Rectal smooth muscle tissue (tissue), 1 donor: ENCODE data around the gene MSLN.

ENCODE experiments used
- H3K27ac ChIP-seq: one replicate; pipeline ENCODE4 v1.7.0; 2013; ENCODE audit warnings: low read depth, low read length, inconsistent platforms
- H3K27me3 ChIP-seq: one replicate; pipeline ENCODE4 v1.7.0; 2013; ENCODE audit warnings: low read length; ENCODE audit not compliant: control insufficient read depth, insufficient read depth
- H3K36me3 ChIP-seq: one replicate; pipeline ENCODE4 v1.7.0; 2013; ENCODE audit warnings: low read length; ENCODE audit not compliant: control insufficient read depth, insufficient read depth
- H3K4me1 ChIP-seq: one replicate; pipeline ENCODE4 v1.7.0; 2013; ENCODE audit warnings: low read length; ENCODE audit not compliant: control insufficient read depth, insufficient read depth
- H3K4me3 ChIP-seq: one replicate; pipeline ENCODE4 v1.7.0; 2013; ENCODE audit warnings: low read length
- H3K9ac ChIP-seq: one replicate; pipeline ENCODE4 v1.7.0; 2013; ENCODE audit warnings: low read length

The MSLN gene

GRCh38 chr16:789191-789850 lies 28.8 kb downstream of the MSLN start:
- no peaks in the 10 kb centered on the region for H3K4me1 ChIP-seq
- no peak overlapping the region for H3K27ac ChIP-seq
- H3K4me3 ChIP-seq, result peak overlapping the region; percentile 77
- no peak overlapping the region for H3K9ac ChIP-seq
- no peaks in the 10 kb centered on the region for H3K36me3 ChIP-seq
- no peaks in the 10 kb centered on the region for H3K27me3 ChIP-seq

GRCh38 chr16:790086-790485 lies 29.6 kb downstream of the MSLN start:
- Histone ChIP-seq H3K4me1 (no peaks in the 10 kb centered on the region), H3K36me3 (no peaks in the 10 kb centered on the region), H3K9ac (no peak overlapping the region), H3K4me3 (no peak overlapping the region), H3K27ac (no peak overlapping the region), H3K27me3 (no peaks in the 10 kb centered on the region)

GRCh38 chr16:791131-791530 lies 30.6 kb downstream of the MSLN start:
- Histone ChIP-seq H3K27me3 (no peaks in the 10 kb centered on the region), H3K36me3 (no peaks in the 10 kb centered on the region), H3K4me3 (no peak overlapping the region), H3K27ac (no peak overlapping the region), H3K9ac (no peak overlapping the region), H3K4me1 (no peaks in the 10 kb centered on the region)

GRCh38 chr16:792221-792995 lies 31.9 kb downstream of the MSLN start:
- no peaks in the 10 kb centered on the region for H3K27me3 ChIP-seq
- H3K9ac ChIP-seq, result no peak overlapping the region
- H3K27ac ChIP-seq, result no peak overlapping the region
- no peaks in the 10 kb centered on the region for H3K36me3 ChIP-seq
- no peaks in the 10 kb centered on the region for H3K4me1 ChIP-seq
- H3K4me3 ChIP-seq, result no peak overlapping the region

- Histone ChIP-seq H3K27me3 (no peaks in the 10 kb centered on the region), H3K36me3 (no peaks in the 10 kb centered on the region), H3K4me1 (no peaks in the 10 kb centered on the region), H3K27ac (no peak overlapping the region), H3K4me3 (no peak overlapping the region), H3K9ac (no peak overlapping the region)
Measured at GRCh38 chr16:793414-793813, 32.9 kb downstream of the MSLN start.

- Histone ChIP-seq H3K9ac (no peak overlapping the region), H3K4me1 (no peaks in the 10 kb centered on the region), H3K4me3 (no peak overlapping the region), H3K36me3 (no peaks in the 10 kb centered on the region), H3K27me3 (no peaks in the 10 kb centered on the region), H3K27ac (no peak overlapping the region)
Measured at GRCh38 chr16:794091-794822, 33.7 kb downstream of the MSLN start.

GRCh38 chr16:794853-795466 lies 34.4 kb downstream of the MSLN start:
- no peak overlapping the region for H3K9ac ChIP-seq
- peaks cover 3% of the 10 kb centered on the region for H3K27me3 ChIP-seq
- H3K36me3 ChIP-seq, result no peaks in the 10 kb centered on the region
- H3K4me1 ChIP-seq, result no peaks in the 10 kb centered on the region
- no peak overlapping the region for H3K27ac ChIP-seq
- no peak overlapping the region for H3K4me3 ChIP-seq

GRCh38 chr16:795580-796229 lies 35.2 kb downstream of the MSLN start:
- Histone ChIP-seq H3K36me3 (no peaks in the 10 kb centered on the region), H3K4me3 (no peak overlapping the region)

GRCh38 chr16:796296-797119 lies 36.0 kb downstream of the MSLN start:
- H3K27ac ChIP-seq, result no peak overlapping the region
- no peak overlapping the region for H3K4me3 ChIP-seq
- peaks cover 11% of the 10 kb centered on the region for H3K27me3 ChIP-seq
- no peaks in the 10 kb centered on the region for H3K4me1 ChIP-seq
- no peak overlapping the region for H3K9ac ChIP-seq
- H3K36me3 ChIP-seq, result no peaks in the 10 kb centered on the region

More at GRCh38 chr16:795580-796229, 35.2 kb downstream of the MSLN start:
- Histone ChIP-seq H3K9ac (no peak overlapping the region), H3K27ac (no peak overlapping the region), H3K27me3 (peaks cover 4% of the 10 kb centered on the region), H3K4me1 (no peaks in the 10 kb centered on the region)

- H3K27me3 ChIP-seq, result peaks cover 15% of the 10 kb centered on the region
Measured at GRCh38 chr16:797120-797420, 36.5 kb downstream of the MSLN start.

GRCh38 chr16:797686-798085 lies 37.2 kb downstream of the MSLN start:
- no peak overlapping the region for H3K9ac ChIP-seq
- H3K4me1 ChIP-seq, result no peaks in the 10 kb centered on the region
- H3K4me3 ChIP-seq, result no peak overlapping the region
- peaks cover 15% of the 10 kb centered on the region for H3K27me3 ChIP-seq
- H3K27ac ChIP-seq, result no peak overlapping the region
- H3K36me3 ChIP-seq, result no peaks in the 10 kb centered on the region

More at GRCh38 chr16:797120-797420, 36.5 kb downstream of the MSLN start:
- no peak overlapping the region for H3K27ac ChIP-seq
- no peaks in the 10 kb centered on the region for H3K4me1 ChIP-seq
- H3K36me3 ChIP-seq, result no peaks in the 10 kb centered on the region
- no peak overlapping the region for H3K4me3 ChIP-seq
- no peak overlapping the region for H3K9ac ChIP-seq
